ENCODE results near the gene TRMT2A.
"Not testable (repeated sequence)": the region's sequence is repeated elsewhere in the genome, so short reads cannot be mapped to it uniquely, and the experiment has no call there.

TRMT2A gene, protein sequence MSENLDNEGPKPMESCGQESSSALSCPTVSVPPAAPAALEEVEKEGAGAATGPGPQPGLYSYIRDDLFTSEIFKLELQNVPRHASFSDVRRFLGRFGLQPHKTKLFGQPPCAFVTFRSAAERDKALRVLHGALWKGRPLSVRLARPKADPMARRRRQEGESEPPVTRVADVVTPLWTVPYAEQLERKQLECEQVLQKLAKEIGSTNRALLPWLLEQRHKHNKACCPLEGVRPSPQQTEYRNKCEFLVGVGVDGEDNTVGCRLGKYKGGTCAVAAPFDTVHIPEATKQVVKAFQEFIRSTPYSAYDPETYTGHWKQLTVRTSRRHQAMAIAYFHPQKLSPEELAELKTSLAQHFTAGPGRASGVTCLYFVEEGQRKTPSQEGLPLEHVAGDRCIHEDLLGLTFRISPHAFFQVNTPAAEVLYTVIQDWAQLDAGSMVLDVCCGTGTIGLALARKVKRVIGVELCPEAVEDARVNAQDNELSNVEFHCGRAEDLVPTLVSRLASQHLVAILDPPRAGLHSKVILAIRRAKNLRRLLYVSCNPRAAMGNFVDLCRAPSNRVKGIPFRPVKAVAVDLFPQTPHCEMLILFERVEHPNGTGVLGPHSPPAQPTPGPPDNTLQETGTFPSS

GRCh38 chr22:20116951-20117632, at the start of gene TRMT2A:
TRMT2A (minus strand) TSS chr22:20117226; CDS start chr22:20116906, 320 bp downstream.
- peak; percentile 93 to 94 for DNase-seq (ENCODE audit: low read depth in 2 of 2)

- DNase-seq (ENCODE audit: low read depth in 2 of 2): no peak
These were observed 49.7 kb upstream of the TRMT2A start for GRCh38 chr22:20166703-20167102.

- no peak for DNase-seq (ENCODE audit: low read depth in 2 of 2)
These were observed 48.9 kb upstream of the TRMT2A start for GRCh38 chr22:20165913-20166312.

- no peak for DNase-seq (ENCODE audit: low read depth in 2 of 2)
These were observed 48.4 kb upstream of the TRMT2A start for GRCh38 chr22:20165421-20165820.

- DNase-seq (ENCODE audit: low read depth in 2 of 2): no peak
These were observed 47.8 kb upstream of the TRMT2A start for GRCh38 chr22:20164863-20165262.

DNA sequence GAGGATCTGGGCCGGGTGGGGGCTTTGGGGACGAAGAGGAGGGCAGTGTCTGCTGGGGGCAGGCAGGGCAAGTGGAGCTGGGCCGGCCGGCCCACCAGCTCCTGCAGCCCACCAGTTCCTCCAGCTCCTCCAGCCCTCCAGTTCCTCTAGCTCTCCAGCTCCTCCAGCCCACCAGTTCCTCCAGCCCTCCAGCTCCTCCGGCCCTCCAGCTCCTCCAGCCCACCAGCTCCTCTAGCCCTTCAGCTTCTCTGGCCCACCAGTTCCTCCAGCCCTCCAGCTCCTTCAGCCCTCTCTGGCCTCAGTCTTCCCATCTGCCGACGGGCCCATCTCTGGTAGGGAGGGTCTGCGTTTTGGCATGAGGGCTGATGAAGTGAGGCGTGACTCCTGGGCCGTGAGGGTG, 43.0 kb upstream of the TRMT2A start:
- no peak for DNase-seq (ENCODE audit: low read depth in 2 of 2)

DNA sequence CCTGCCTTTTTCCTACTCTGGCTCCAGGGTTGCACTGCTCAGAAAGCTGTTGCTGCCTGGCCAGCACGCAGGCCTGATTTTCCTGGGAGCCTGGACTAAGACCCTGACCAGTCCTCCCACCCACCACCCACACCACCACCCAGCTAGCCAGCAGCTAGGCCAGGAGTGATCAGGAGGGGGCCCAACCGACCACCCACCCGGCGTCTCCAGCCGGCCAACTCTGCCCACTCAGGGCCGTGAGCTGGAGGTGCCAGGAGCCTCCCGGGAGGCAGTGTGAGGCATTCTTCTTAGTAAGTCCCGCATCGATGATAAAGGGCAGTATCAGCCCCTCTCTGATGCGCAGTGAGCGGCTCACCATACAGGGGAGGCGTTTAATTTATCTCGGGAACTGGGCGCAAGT, 42.5 kb upstream of the TRMT2A start:
- DNase-seq (ENCODE audit: low read depth in 2 of 2): not testable (repeated sequence)

DNA sequence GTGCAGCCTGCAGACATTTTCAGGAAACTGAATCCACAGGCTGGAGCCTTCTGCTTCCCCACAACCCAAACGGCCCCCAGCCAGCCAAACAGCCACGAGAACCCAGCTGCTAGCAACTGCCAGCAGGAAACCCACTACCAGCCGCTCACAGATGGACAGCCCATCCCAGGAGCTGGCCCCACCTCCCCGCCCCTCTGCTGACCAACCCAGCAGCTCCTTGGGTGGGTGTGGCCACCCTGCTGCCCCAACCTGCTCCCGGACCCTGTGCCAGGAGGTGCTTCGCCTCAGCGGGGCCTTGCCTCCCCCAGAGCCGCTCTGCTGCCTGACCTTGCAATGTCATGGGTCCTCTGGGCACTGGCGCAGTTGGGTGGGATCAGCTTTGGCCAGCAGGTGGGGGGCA, 42.0 kb upstream of the TRMT2A start:
- DNase-seq (ENCODE audit: low read depth in 2 of 2): no peak

DNA sequence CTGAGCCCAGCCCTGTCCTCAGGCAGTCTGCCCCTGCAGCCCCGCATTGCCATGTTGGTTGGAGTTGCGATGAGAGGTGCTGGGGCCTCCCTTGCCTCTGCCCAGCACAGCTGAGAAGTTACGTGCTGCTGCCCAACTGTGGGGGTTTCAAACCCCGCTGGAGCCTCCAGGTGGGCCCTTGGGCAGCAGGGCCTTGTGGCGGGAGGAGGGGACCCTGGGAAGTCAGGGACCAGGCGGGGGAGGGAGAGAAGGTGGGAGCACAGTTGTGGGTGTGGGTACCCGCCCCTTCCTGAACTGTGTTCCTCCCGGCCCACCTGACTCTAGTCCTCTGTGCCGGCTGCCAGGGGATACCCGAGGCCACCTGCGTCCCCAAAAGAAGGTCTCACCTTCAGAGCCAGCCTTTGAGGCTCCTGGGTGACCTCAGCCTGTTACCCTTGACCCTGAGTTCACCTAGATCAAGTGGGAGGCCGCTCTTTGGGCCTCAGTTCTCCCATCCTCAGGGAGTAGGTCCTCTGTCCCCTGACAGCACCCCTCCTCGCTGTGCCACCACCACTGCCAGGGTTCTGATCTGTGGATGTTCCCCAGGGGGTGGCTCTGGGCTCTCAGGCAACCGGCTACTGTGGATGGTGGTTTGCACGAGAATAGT, 41.5 kb upstream of the TRMT2A start:
- DNase-seq (ENCODE audit: low read depth in 2 of 2): no peak

GRCh38 chr22:20157430-20158183, 40.6 kb upstream of the TRMT2A start:
- DNase-seq (ENCODE audit: low read depth in 2 of 2): no peak

GRCh38 chr22:20156611-20157429, 39.8 kb upstream of the TRMT2A start:
- peak; percentile 79 to 89 for DNase-seq (ENCODE audit: low read depth in 2 of 2)

DNA sequence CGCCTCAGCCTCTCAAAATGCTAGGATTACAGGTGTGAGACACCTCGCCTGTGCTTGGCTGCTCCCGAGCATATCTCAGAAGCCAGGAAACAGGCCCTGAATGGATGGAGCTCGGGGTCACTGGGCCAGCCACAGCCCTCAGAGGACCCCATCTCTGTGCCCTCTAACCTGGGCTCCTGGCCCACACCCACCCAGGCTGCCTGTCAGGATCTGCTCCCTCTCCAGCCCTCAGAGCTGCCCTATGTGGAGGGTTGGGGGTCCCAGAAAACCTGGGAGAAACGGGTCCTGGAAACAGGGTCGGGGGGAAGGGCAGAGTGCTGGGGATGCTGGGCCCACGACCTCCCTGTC, 39.0 kb upstream of the TRMT2A start:
- no peak for DNase-seq (ENCODE audit: low read depth in 2 of 2)

- no peak for DNase-seq (ENCODE audit: low read depth in 2 of 2)
These were observed 38.5 kb upstream of the TRMT2A start for GRCh38 chr22:20155330-20156041.

DNA sequence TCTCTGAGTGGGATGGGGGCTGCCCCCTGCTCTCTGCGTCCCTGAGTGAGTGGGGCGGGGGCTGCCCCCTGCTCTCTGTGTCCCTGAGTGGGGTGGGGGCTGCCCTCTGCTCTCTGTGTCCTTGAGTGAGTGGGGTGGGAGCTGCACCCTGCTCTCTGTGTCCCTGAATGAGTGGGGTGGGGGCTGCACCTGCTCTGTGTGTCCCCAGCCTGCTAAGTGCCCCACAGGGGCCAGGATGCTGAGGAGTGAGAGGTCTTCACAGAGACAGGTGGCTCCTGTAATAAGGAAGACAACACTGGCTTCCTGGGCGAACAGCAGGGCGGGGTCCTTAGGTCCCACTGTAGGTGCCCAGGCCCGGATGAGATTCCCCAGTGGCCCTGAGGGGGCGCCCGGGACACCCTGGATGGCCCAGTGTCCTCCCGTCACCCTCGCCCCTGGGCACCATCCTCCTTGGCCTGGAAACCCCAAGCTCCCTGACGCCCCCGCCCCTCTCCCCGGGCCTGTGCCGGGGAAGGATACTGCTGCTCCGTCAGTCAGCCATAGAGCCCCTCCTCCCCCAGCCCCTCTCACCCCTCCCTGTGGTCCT, 37.7 kb upstream of the TRMT2A start:
- no peak for DNase-seq (ENCODE audit: low read depth in 2 of 2)

- no peak for DNase-seq (ENCODE audit: low read depth in 2 of 2)
These were observed 36.9 kb upstream of the TRMT2A start for GRCh38 chr22:20153945-20154344.

GRCh38 chr22:20152464-20152890, 35.5 kb upstream of the TRMT2A start:
- no peak for DNase-seq (ENCODE audit: low read depth in 2 of 2)

DNA sequence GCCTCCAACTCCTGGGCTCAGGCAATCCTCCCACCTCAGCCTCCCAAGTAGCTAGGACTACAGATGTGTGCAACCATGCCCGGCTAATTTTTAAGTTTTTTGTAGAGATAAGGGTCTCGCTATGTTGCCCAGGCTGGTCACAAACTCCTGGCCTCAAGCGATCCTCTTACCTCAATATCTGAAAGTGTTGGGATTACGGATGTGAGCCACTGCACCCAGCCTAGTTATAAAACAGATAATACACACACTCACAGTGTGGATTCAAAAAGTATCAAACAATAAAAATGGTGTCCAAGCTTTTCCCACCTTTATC, 34.2 kb upstream of the TRMT2A start:
- no peak for DNase-seq (ENCODE audit: low read depth in 2 of 2)

GRCh38 chr22:20150381-20151275, 33.6 kb upstream of the TRMT2A start, which contains the start of gene CCDC188:
CCDC188 (minus strand) TSS chr22:20151055; CDS start chr22:20150986, 69 bp downstream.
- DNase-seq (ENCODE audit: low read depth in 2 of 2): no peak

All from stimulated activated CD4-positive, alpha-beta T cell treated with anti-CD3 and anti-CD28 coated beads, Interleukin-12 subunit alpha, Interleukin-12 subunit beta, amount 100 ng/mL, for 24 hours (primary cell).